GM21423 (cell line): ENCODE measurements around the gene PGC.
A peak's percentile ranks its signal among the peaks of the same experiment; 100 is the strongest.

Experiments
- ATAC-seq: cut with Tn5 transposase; IDR thresholded peaks from one replicate; pipeline ENCODE4 v1.9.1; 2021; ENCODE audit warnings: mild to moderate bottlenecking, moderate library complexity; ENCODE audit not compliant: unreplicated experiment

The PGC gene

GRCh38 chr6:41750374-41750773 is 3.2 kb upstream of the PGC start:
- ATAC-seq = no peak

GRCh38 chr6:41748542-41748941 is 1.3 kb upstream of the PGC start:
- no peak for ATAC-seq

- ATAC-seq = no peak
Measured at GRCh38 chr6:41748102-41748477, 893 bp upstream of the PGC start.

GRCh38 chr6:41746107-41746506 is 1.1 kb downstream of the PGC start:
- ATAC-seq = no peak

- no peak for ATAC-seq
Measured at GRCh38 chr6:41744236-41744787, 2.9 kb downstream of the PGC start.

GRCh38 chr6:41743406-41744235 is 3.6 kb downstream of the PGC start:
- ATAC-seq = no peak

- no peak for ATAC-seq
Measured at GRCh38 chr6:41741625-41742490, 5.3 kb downstream of the PGC start.

GRCh38 chr6:41740366-41741162 is 6.6 kb downstream of the PGC start:
- ATAC-seq = no peak

GRCh38 chr6:41739041-41739440 is 8.2 kb downstream of the PGC start:
- ATAC-seq = no peak

- ATAC-seq = no peak
Measured at GRCh38 chr6:41737591-41738130, 9.5 kb downstream of the PGC start.

GRCh38 chr6:41736800-41737555 is 10.2 kb downstream of the PGC start:
- no peak for ATAC-seq

- ATAC-seq = no peak
Measured at GRCh38 chr6:41736186-41736733, 10.9 kb downstream of the PGC start.

- peak; percentile 49 for ATAC-seq
Measured at GRCh38 chr6:41735427-41736185, 11.6 kb downstream of the PGC start, which contains the start of gene TFEB. TFEB (minus strand) TSS chr6:41735608; CDS start chr6:41691213, 44,395 bp downstream.

- ATAC-seq = peak; percentile 14
Measured at GRCh38 chr6:41734666-41735426, 12.4 kb downstream of the PGC start.

- peak; percentile 44 for ATAC-seq
Measured at GRCh38 chr6:41733707-41734665, 13.2 kb downstream of the PGC start.

- no peak for ATAC-seq
Measured at GRCh38 chr6:41733360-41733706, 13.9 kb downstream of the PGC start.
